AG10803 (cell line): Measurements from ENCODE around the gene GNAQ.

Source experiments
- DNase-seq: peaks from one replicate; pipeline ENCODE4 v3.0.0; 2010; ENCODE audit warnings: low read depth
- H3K4me3 ChIP-seq: 2 replicates; pipeline ENCODE4 v1.5.1; 2011; ENCODE audit warnings: mild to moderate bottlenecking, low read length, control low read depth
- CTCF ChIP-seq: conservative IDR thresholded peaks from 2 replicates; pipeline ENCODE4 v1.5.1; 2011; ENCODE audit warnings: mild to moderate bottlenecking, low read length, control low read depth, inconsistent platforms

GNAQ gene

DNA sequence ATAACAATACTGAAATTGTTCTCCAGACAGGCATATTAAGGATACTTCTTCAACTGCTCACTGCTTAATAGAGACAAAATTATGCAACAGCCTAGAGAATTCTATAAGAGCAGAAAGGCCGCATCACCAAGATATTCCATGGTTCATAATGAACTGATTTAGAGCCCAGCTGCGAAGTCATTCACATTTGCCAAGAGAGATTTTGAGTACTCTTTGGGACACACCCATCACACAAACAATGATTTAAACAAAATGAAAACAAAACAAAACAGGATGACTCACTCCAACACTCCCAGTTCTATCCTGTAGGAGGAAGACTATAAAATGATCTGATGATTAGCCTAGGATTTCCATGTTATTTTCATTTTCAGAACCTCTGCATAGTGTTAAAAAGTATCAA is 237.8 kb downstream of the GNAQ start:
- DNase-seq: peak; percentile 82
- TF ChIP-seq CTCF: peak; percentile 44
- no peak overlapping the region for H3K4me3 ChIP-seq

- H3K4me3 ChIP-seq: no peak overlapping the region
- TF ChIP-seq CTCF: no peak
Measured at GRCh38 chr9:77789891-77790290, 241.7 kb downstream of the GNAQ start.

GRCh38 chr9:77785341-77785740 is 246.3 kb downstream of the GNAQ start:
- no peak for DNase-seq
- no peak overlapping the region for H3K4me3 ChIP-seq
- TF ChIP-seq CTCF: no peak

More at GRCh38 chr9:77789891-77790290, 241.7 kb downstream of the GNAQ start:
- DNase-seq: no peak

GRCh38 chr9:77783518-77783917 is 248.1 kb downstream of the GNAQ start:
- no peak for DNase-seq
- H3K4me3 ChIP-seq: no peak overlapping the region
- no peak for TF ChIP-seq CTCF

DNA sequence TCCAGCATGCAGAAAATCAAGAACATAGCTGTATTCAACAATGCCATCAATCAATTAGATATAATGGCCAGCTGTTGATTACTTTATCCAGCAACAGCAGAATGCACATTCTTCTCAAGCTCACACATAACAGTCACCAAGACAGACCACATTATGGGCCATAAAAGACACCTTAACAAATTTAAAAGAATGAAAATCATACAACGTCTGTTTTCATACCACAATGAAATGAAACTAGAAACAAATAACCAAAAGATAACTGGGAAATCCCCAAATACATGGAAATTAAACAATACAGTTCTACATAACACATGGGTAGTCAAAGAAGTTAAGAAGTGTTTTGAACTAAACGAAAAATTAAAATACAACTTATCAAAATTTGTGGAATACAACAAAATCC is 252.6 kb downstream of the GNAQ start:
- no peak for DNase-seq
- TF ChIP-seq CTCF: no peak
- no peak overlapping the region for H3K4me3 ChIP-seq

GRCh38 chr9:77773381-77773780 is 258.2 kb downstream of the GNAQ start:
- DNase-seq: no peak
- TF ChIP-seq CTCF: no peak
- H3K4me3 ChIP-seq: no peak overlapping the region

- H3K4me3 ChIP-seq: no peak overlapping the region
- no peak for DNase-seq
- no peak for TF ChIP-seq CTCF
Measured at GRCh38 chr9:77772646-77773045, 259.0 kb downstream of the GNAQ start.
